Neural cell (in vitro differentiated cells): ENCODE measurements around the gene PM20D2. TPM values are rescaled to one million over a fixed set of nuclear protein-coding genes. Genes with fewer than 3 reads are reported as not detected.

Experiments used
- H2AFZ ChIP-seq: fragments of 200-600, 300-800 bp; sonication (generic), shearing (Covaris generic); 2 replicates; pipeline ENCODE4 v1.6.0; 2014; ENCODE audit warnings: low read depth, mild to moderate bottlenecking, antibody characterized with exemption, low read length, moderate library complexity
- H3F3A ChIP-seq: fragments of 200-600 bp; shearing (Covaris generic); 2 replicates; pipeline ENCODE4 v1.6.1; 2016; ENCODE audit warnings: mild to moderate bottlenecking, moderate library complexity, mixed read lengths, antibody characterized with exemption, low read length; ENCODE audit not compliant: insufficient read depth, poor library complexity, severe bottlenecking
- H3K27ac ChIP-seq: fragments of 200-600, 300-800 bp; sonication (generic), shearing (Covaris generic); 2 replicates; pipeline ENCODE4 v1.5.1; 2014; ENCODE audit warnings: mild to moderate bottlenecking, low read length, moderate library complexity
- H3K27me3 ChIP-seq: fragments of 300-800, 200-600 bp; sonication (generic), shearing (Covaris generic); 2 replicates; pipeline ENCODE4 v1.6.0; 2014; ENCODE audit warnings: mild to moderate bottlenecking, low read depth, low read length, moderate library complexity; ENCODE audit not compliant: insufficient read depth
- H3K36me3 ChIP-seq: fragments of 300-800, 200-600 bp; sonication (generic), shearing (Covaris generic); 2 replicates; pipeline ENCODE4 v1.5.1; 2014; ENCODE audit warnings: mild to moderate bottlenecking, antibody characterized with exemption, low read length, moderate library complexity; ENCODE audit not compliant: insufficient read depth
- H3K4me2 ChIP-seq: fragments of 300-800, 200-600 bp; sonication (generic), shearing (Covaris generic); 2 replicates; pipeline ENCODE4 v1.6.0; 2014; ENCODE audit warnings: mild to moderate bottlenecking, low read length
- H3K4me3 ChIP-seq: fragments of 300-800, 200-600 bp; sonication (generic), shearing (Covaris generic); 2 replicates; pipeline ENCODE4 v1.5.1; 2014; ENCODE audit warnings: mild to moderate bottlenecking, low read length, moderate library complexity
- H3K79me2 ChIP-seq: fragments of 200-600 bp; shearing (Covaris generic); replicated peaks from 2 replicates; pipeline ENCODE4 v1.6.0; 2014; ENCODE audit warnings: mild to moderate bottlenecking, low read length, moderate library complexity; ENCODE audit not compliant: insufficient read depth
- H3K9ac ChIP-seq: fragments of 300-800, 200-600 bp; sonication (generic), shearing (Covaris generic); 2 replicates; pipeline ENCODE4 v1.6.1; 2016; ENCODE audit warnings: mild to moderate bottlenecking, low read length, mixed read lengths
- H3K9me2 ChIP-seq: fragments of 200-600 bp; shearing (Covaris generic); 2 replicates; pipeline ENCODE4 v1.6.1; 2016; ENCODE audit warnings: mild to moderate bottlenecking, low read length, mixed read lengths; ENCODE audit not compliant: insufficient read depth
- H3K9me3 ChIP-seq: fragments of 200-600, 300-800 bp; sonication (generic), shearing (Covaris generic); 2 replicates; pipeline ENCODE4 v1.6.1; 2016; ENCODE audit warnings: mild to moderate bottlenecking, mixed run types, low read length, moderate library complexity, mixed read lengths
- H4K20me1 ChIP-seq: fragments of 200-600 bp; shearing (Covaris generic); 2 replicates; pipeline ENCODE4 v1.6.1; 2016; ENCODE audit warnings: mild to moderate bottlenecking, mixed run types; ENCODE audit not compliant: insufficient read depth
- CTCF ChIP-seq: fragments of 450-650 bp; IDR thresholded peaks from 2 replicates; pipeline ENCODE4 v1.5.1; 2014; ENCODE audit warnings: antibody characterized with exemption, mild to moderate bottlenecking, moderate library complexity; ENCODE audit not compliant: poor library complexity, severe bottlenecking
- EP300 ChIP-seq: fragments of 450-650 bp; conservative IDR thresholded peaks from 2 replicates; pipeline ENCODE4 v1.6.1; 2014; ENCODE audit warnings: antibody characterized with exemption, mild to moderate bottlenecking, moderate library complexity; ENCODE audit not compliant: poor library complexity, severe bottlenecking
- EZH2 ChIP-seq: fragments of 200-600, 300-800 bp; shearing (Covaris generic), sonication (generic); IDR thresholded peaks from 2 replicates; pipeline ENCODE4 v1.6.1; 2014; ENCODE audit warnings: antibody characterized with exemption, low read length, borderline replicate concordance, mild to moderate bottlenecking; ENCODE audit not compliant: insufficient read depth, poor library complexity, severe bottlenecking
- MXI1 ChIP-seq: fragments of 450-650 bp; conservative IDR thresholded peaks from 2 replicates; pipeline ENCODE4 v1.6.1; 2014; ENCODE audit warnings: antibody characterized with exemption, mild to moderate bottlenecking; ENCODE audit not compliant: poor library complexity, severe bottlenecking
- POLR2AphosphoS5 ChIP-seq: IDR thresholded peaks from 2 replicates; pipeline ENCODE4 v1.6.1; 2012
- RAD21 ChIP-seq: fragments of 450-650 bp; conservative IDR thresholded peaks from 2 replicates; pipeline ENCODE4 v1.6.1; 2014; ENCODE audit warnings: antibody characterized with exemption, mild to moderate bottlenecking, moderate library complexity
- REST ChIP-seq: IDR thresholded peaks from 2 replicates; pipeline ENCODE4 v1.6.1; 2012; ENCODE audit warnings: borderline replicate concordance
- SMC3 ChIP-seq: fragments of 450-650 bp; conservative IDR thresholded peaks from 2 replicates; pipeline ENCODE4 v1.6.1; 2014; ENCODE audit warnings: antibody characterized with exemption, mild to moderate bottlenecking, moderate library complexity; ENCODE audit not compliant: poor library complexity
- TAF1 ChIP-seq: IDR thresholded peaks from 2 replicates; pipeline ENCODE4 v1.6.1; 2012; ENCODE audit warnings: low read depth
- polyA plus RNA-seq: library from polyadenylated mRNA; depleted of rRNA; stranded (reverse); fragments of >200 nt; gene quantifications from 2 replicates; pipeline ENCODE4 v1.2.3, GENCODE V29; 2014

The PM20D2 gene
- polyA plus RNA-seq, 1 donor from 2014 or later, result 28.2 TPM

- Histone ChIP-seq H3K27ac (no peak overlapping the region), H3K36me3 (no peaks in the 10 kb centered on the region), H4K20me1 (no peaks in the 10 kb centered on the region), H2AFZ (no peak overlapping the region), H3K4me3 (no peak overlapping the region), H3K79me2 (no peaks in the 10 kb centered on the region), H3K9me3 (no peaks in the 10 kb centered on the region), H3K4me2 (no peak overlapping the region), H3F3A (no peaks in the 10 kb centered on the region), H3K27me3 (no peaks in the 10 kb centered on the region), H3K9me2 (no peaks in the 10 kb centered on the region), H3K9ac (no peak overlapping the region)
- TF ChIP-seq REST (no peak), POLR2AphosphoS5 (no peak), EP300 (no peak), CTCF (no peak), TAF1 (no peak), MXI1 (no peak), RAD21 (no peak), EZH2 (no peak), SMC3 (no peak)
These were observed 48.7 kb downstream of the PM20D2 start for GRCh38 chr6:89194559-89194958.

GRCh38 chr6:89197141-89197540, 51.3 kb downstream of the PM20D2 start:
- TF ChIP-seq EZH2 (no peak), RAD21 (no peak), EP300 (no peak), SMC3 (no peak), POLR2AphosphoS5 (no peak), MXI1 (no peak), TAF1 (no peak), REST (no peak), CTCF (no peak)
- no peaks in the 10 kb centered on the region for H3K79me2 ChIP-seq

More at GRCh38 chr6:89197141-89197540, 51.3 kb downstream of the PM20D2 start:
- Histone ChIP-seq H3K36me3 (no peaks in the 10 kb centered on the region), H4K20me1 (no peaks in the 10 kb centered on the region), H3K9me2 (no peaks in the 10 kb centered on the region), H3K4me3 (no peak overlapping the region), H3K4me2 (no peak overlapping the region), H3K27me3 (no peaks in the 10 kb centered on the region), H3K9me3 (no peaks in the 10 kb centered on the region), H2AFZ (no peak overlapping the region), H3F3A (no peaks in the 10 kb centered on the region), H3K27ac (no peak overlapping the region), H3K9ac (no peak overlapping the region)
